Stimulated activated CD8-positive, alpha-beta memory T cell treated with anti-CD3 and anti-CD28 coated beads, Interleukin-2, amount 100 ng/mL, for 48 hours (primary cell): ENCODE measurements around the gene ERG.

Experiments
- DNase-seq, 2 donors: peaks; one replicate each; pipeline ENCODE4 v3.0.0-alpha.2; 2020; ENCODE audit warnings: low read depth in 2 of 2

The ERG gene

GRCh38 chr21:38434913-38435533, 63.3 kb downstream of the ERG start:
- no peak for DNase-seq

GRCh38 chr21:38433471-38433870, 64.8 kb downstream of the ERG start:
- DNase-seq, result no peak

GRCh38 chr21:38430401-38430984, 67.8 kb downstream of the ERG start:
- DNase-seq, result no peak

GRCh38 chr21:38429011-38429410, 69.3 kb downstream of the ERG start:
- no peak for DNase-seq

- no peak for DNase-seq
Observed at GRCh38 chr21:38428211-38428610, 70.1 kb downstream of the ERG start.

- no peak for DNase-seq
Observed at GRCh38 chr21:38424305-38425019, 73.8 kb downstream of the ERG start.

GRCh38 chr21:38422082-38422481, 76.2 kb downstream of the ERG start:
- no peak for DNase-seq

GRCh38 chr21:38420140-38420539, 78.1 kb downstream of the ERG start:
- DNase-seq, result no peak

- DNase-seq, result no peak
Observed at GRCh38 chr21:38417726-38418125, 80.6 kb downstream of the ERG start.

- no peak for DNase-seq
Observed at GRCh38 chr21:38416791-38417190, 81.5 kb downstream of the ERG start.

GRCh38 chr21:38413958-38414548, 84.2 kb downstream of the ERG start:
- no peak for DNase-seq

- no peak for DNase-seq
Observed at GRCh38 chr21:38410466-38410865, 87.8 kb downstream of the ERG start.

- DNase-seq, result no peak
Observed at GRCh38 chr21:38409907-38410306, 88.4 kb downstream of the ERG start.

- no peak for DNase-seq
Observed at GRCh38 chr21:38404177-38404576, 94.1 kb downstream of the ERG start.

- DNase-seq, result no peak
Observed at GRCh38 chr21:38402795-38403194, 95.5 kb downstream of the ERG start.

GRCh38 chr21:38402291-38402690, 96.0 kb downstream of the ERG start:
- DNase-seq, result no peak

- no peak for DNase-seq
Observed at GRCh38 chr21:38401191-38401926, 96.9 kb downstream of the ERG start.

- no peak for DNase-seq
Observed at GRCh38 chr21:38400195-38400919, 97.9 kb downstream of the ERG start.

- DNase-seq, result no peak
Observed at GRCh38 chr21:38399103-38399502, 99.2 kb downstream of the ERG start.

- DNase-seq, result no peak
Observed at GRCh38 chr21:38396325-38396724, 102.0 kb downstream of the ERG start.

GRCh38 chr21:38395581-38395980, 102.7 kb downstream of the ERG start:
- no peak for DNase-seq

- no peak for DNase-seq
Observed at GRCh38 chr21:38392661-38393060, 105.6 kb downstream of the ERG start.
